ENCODE data around the gene STAG2.

Gene STAG2

GRCh38 chrX:123962794-123963373, 1.4 kb downstream of the STAG2 start:
- Mint-ChIP-seq H3K27ac (peak overlapping the region; percentile 99), H3K4me3 (peak overlapping the region; percentile 97), H3K36me3 (ENCODE audit: low read depth) (peaks cover 10% of the 10 kb centered on the region), H3K4me1 (ENCODE audit: low read depth) (peaks cover 40% of the 10 kb centered on the region), H3K27me3 (no peaks in the 10 kb centered on the region), H3K9me3 (no peaks in the 10 kb centered on the region)

DNA sequence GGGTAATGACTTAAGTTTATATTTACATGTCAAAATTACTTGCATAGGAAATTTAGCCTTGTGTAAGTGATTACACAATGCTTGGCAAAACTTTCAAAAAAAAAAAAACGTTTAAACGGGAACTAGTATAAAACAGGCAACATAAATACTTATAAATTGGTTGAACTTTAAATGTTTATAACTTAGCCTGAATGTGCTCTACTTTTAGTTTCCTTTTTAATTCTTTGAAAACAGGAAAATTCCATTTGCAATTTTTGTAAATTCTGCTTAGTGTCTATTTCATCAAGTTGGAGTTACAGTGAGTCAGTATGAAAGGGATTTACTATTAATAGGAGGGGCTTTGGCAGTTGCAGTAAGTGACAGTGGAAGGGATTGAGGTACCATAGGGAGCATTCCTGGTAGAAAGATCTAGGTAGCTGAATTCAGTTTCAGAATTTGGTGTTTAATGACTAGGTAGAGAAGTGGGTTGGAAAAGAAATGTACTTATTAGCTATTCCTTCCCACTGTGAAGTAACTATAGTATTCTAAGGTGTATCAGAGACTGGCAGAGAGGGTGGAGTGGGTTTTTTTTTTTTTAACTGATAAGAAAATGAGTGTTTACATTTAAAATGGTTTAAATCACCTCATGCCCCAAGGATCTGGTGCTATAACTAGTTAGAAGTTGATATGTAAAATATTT, 2.8 kb downstream of the STAG2 start:
- Mint-ChIP-seq H3K27me3 (no peaks in the 10 kb centered on the region), H3K4me1 (ENCODE audit: low read depth) (peaks cover 54% of the 10 kb centered on the region), H3K27ac (peak overlapping the region; percentile 99), H3K4me3 (peak overlapping the region; percentile 97), H3K9me3 (no peaks in the 10 kb centered on the region), H3K36me3 (ENCODE audit: low read depth) (peaks cover 15% of the 10 kb centered on the region)

- Mint-ChIP-seq H3K4me1 (ENCODE audit: low read depth) (peaks cover 66% of the 10 kb centered on the region), H3K4me3 (no peak overlapping the region), H3K27ac (peak overlapping the region; percentile 33), H3K27me3 (no peaks in the 10 kb centered on the region), H3K36me3 (ENCODE audit: low read depth) (peaks cover 24% of the 10 kb centered on the region), H3K9me3 (no peaks in the 10 kb centered on the region)
These were observed 4.2 kb downstream of the STAG2 start for GRCh38 chrX:123965712-123966111.

- no peaks in the 10 kb centered on the region for H3K27me3 Mint-ChIP-seq
- H3K4me1 Mint-ChIP-seq (ENCODE audit: low read depth), result peaks cover 80% of the 10 kb centered on the region
- H3K36me3 Mint-ChIP-seq (ENCODE audit: low read depth), result peaks cover 22% of the 10 kb centered on the region
- H3K4me3 Mint-ChIP-seq, result no peak overlapping the region
- H3K27ac Mint-ChIP-seq, result no peak overlapping the region
- H3K9me3 Mint-ChIP-seq, result no peaks in the 10 kb centered on the region
These were observed 6.0 kb downstream of the STAG2 start for GRCh38 chrX:123967497-123967896.

GRCh38 chrX:123968383-123969050, 7.0 kb downstream of the STAG2 start:
- Mint-ChIP-seq H3K4me1 (ENCODE audit: low read depth) (peaks cover 74% of the 10 kb centered on the region), H3K27ac (no peak overlapping the region)

DNA sequence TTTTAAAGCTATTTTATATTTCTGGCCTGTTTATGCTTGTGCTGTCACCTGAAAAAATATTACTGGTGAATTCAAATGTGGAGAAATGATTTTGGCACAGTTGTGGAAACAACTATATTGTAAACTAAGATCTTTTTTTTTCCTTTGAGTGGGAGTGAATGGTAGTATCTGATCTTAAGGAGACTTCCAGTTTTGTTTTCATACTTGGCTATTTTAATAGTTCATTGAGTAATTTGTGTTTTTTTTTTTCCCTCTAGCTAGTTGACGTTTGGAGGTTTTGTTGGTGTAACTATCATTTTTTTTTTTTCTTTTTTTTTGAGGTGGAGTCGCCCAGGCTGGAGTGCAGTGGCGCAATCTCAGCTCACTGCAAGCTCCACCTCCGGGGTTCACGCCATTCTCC, 10.5 kb downstream of the STAG2 start:
- H3K4me1 Mint-ChIP-seq (ENCODE audit: low read depth), result peaks cover 61% of the 10 kb centered on the region
- no peaks in the 10 kb centered on the region for H3K9me3 Mint-ChIP-seq
- peaks cover 16% of the 10 kb centered on the region for H3K36me3 Mint-ChIP-seq (ENCODE audit: low read depth)
- no peaks in the 10 kb centered on the region for H3K27me3 Mint-ChIP-seq
- H3K27ac Mint-ChIP-seq, result peak overlapping the region; percentile 70
- no peak overlapping the region for H3K4me3 Mint-ChIP-seq

More at GRCh38 chrX:123968383-123969050, 7.0 kb downstream of the STAG2 start:
- Mint-ChIP-seq H3K27me3 (no peaks in the 10 kb centered on the region), H3K9me3 (no peaks in the 10 kb centered on the region), H3K4me3 (no peak overlapping the region), H3K36me3 (ENCODE audit: low read depth) (peaks cover 16% of the 10 kb centered on the region)

DNA sequence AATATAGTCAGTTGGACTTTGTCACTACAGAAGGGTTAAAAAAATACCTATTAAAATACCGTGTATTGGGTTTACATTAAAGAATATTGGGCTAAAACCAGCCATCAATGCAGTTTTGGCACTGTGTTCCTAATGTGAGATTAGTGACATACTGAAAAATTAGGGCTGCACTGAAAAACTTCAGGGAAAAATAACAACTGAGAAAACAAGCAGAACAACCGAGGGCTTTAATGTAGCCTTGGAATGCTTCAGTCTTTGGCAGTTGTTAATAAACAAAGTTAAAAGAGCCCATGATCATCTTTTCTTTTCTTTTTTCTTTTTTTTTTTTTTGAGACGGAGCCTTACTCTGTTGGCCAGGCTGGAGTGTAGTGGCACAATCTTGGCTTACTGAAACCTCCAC, 12.4 kb downstream of the STAG2 start:
- H3K4me3 Mint-ChIP-seq, result no peak overlapping the region
- H3K36me3 Mint-ChIP-seq (ENCODE audit: low read depth), result peaks cover 11% of the 10 kb centered on the region
- no peak overlapping the region for H3K27ac Mint-ChIP-seq
- no peaks in the 10 kb centered on the region for H3K9me3 Mint-ChIP-seq
- H3K4me1 Mint-ChIP-seq (ENCODE audit: low read depth), result peaks cover 59% of the 10 kb centered on the region
- no peaks in the 10 kb centered on the region for H3K27me3 Mint-ChIP-seq

- H3K4me1 Mint-ChIP-seq (ENCODE audit: low read depth), result peaks cover 60% of the 10 kb centered on the region
These were observed 13.7 kb downstream of the STAG2 start for GRCh38 chrX:123975180-123975579.

DNA sequence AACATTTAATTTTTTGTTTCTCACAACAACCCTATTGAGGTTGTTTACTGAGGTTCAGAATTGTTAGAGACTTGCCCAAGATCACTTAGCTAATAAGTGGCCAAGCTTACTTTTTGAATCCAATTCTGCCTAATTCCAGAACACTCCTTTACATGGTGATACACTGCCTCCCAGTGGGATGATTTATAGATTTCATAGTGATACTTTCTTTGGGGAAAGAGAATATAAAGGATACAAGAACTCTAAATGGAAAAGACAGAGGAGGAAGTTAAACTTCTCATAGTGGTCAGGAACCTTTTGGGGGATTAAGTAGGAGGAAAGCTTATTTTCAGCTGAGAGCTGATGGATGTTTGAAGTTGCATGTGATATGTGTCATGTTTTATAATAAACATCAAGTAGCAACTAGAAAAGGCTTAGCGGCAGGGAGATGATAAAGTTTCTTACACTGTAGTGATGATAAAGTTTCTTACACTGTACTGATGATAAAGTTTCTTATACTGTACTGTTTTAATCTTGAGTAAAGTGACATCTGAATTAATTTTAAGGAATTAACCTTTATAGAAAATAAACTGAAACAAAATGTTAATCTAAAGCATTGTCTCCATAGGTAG, 15.3 kb downstream of the STAG2 start:
- Mint-ChIP-seq H3K27me3 (no peaks in the 10 kb centered on the region), H3K27ac (peak overlapping the region; percentile 70), H3K4me3 (peak overlapping the region; percentile 39), H3K36me3 (ENCODE audit: low read depth) (no peaks in the 10 kb centered on the region), H3K9me3 (no peaks in the 10 kb centered on the region), H3K4me1 (ENCODE audit: low read depth) (peaks cover 62% of the 10 kb centered on the region)

More at GRCh38 chrX:123975180-123975579, 13.7 kb downstream of the STAG2 start:
- H3K4me3 Mint-ChIP-seq, result no peak overlapping the region
- no peaks in the 10 kb centered on the region for H3K27me3 Mint-ChIP-seq
- no peaks in the 10 kb centered on the region for H3K9me3 Mint-ChIP-seq
- peaks cover 7% of the 10 kb centered on the region for H3K36me3 Mint-ChIP-seq (ENCODE audit: low read depth)
- H3K27ac Mint-ChIP-seq, result no peak overlapping the region

DNA sequence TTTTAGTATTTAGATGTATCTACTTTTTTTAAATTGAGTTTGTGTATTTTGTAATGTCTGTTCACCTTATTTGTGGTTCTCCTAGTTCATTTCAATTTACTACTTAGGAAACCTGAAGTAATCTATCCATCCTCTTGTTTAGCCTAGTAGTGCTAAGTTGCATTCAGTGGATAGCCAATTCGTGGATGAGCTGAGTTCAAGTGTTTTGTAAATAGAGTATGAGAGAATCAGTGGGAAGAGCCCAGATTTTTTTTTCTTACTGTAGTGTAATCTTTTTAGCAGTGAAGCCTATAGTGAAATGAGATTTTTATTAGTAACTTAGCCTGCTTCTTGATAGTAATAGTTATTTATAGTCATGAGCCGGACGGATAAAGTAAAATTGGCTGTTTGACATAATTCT, 21.7 kb downstream of the STAG2 start:
- H3K4me3 Mint-ChIP-seq, result no peak overlapping the region
- H3K36me3 Mint-ChIP-seq (ENCODE audit: low read depth), result no peaks in the 10 kb centered on the region
- no peak overlapping the region for H3K27ac Mint-ChIP-seq
- H3K4me1 Mint-ChIP-seq (ENCODE audit: low read depth), result peaks cover 66% of the 10 kb centered on the region
- no peaks in the 10 kb centered on the region for H3K9me3 Mint-ChIP-seq
- no peaks in the 10 kb centered on the region for H3K27me3 Mint-ChIP-seq

- Mint-ChIP-seq H3K4me3 (no peak overlapping the region), H3K27me3 (no peaks in the 10 kb centered on the region), H3K4me1 (ENCODE audit: low read depth) (peaks cover 64% of the 10 kb centered on the region), H3K9me3 (no peaks in the 10 kb centered on the region), H3K27ac (no peak overlapping the region), H3K36me3 (ENCODE audit: low read depth) (peaks cover 9% of the 10 kb centered on the region)
These were observed 24.9 kb downstream of the STAG2 start for GRCh38 chrX:123986377-123986776.

DNA sequence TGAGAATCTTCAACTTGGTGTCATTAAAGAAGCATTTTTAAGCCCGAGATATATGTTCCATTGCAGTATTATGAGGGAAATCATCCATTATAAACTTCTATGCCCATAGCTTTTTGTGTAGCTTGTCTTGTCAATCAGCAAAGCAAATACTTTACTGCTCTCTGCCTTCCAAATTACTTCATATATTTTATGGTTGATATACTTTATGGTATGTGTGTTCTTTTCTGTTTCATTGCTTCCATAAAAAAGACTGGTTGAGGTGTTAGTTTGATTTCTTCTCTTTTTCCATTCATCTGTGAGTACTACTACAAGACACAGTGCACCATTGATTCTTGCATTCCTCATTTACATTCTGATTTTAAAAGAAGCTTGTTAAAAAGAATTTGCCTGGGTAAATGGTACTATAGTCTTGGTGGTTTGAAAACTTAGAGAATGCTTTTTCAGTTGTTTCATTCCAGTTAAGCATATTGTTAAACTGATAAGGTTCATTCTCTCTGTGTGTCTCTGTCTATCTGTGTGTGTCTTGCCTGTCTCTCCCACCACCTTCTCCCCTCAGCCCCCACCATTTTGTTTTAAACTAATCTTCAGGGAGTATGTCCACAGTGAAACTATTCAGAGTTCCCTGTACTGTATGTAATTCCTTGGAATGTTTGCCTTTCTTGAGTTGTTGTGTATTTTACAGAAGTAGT, 27.1 kb downstream of the STAG2 start:
- H3K4me1 Mint-ChIP-seq (ENCODE audit: low read depth), result peaks cover 60% of the 10 kb centered on the region
- H3K36me3 Mint-ChIP-seq (ENCODE audit: low read depth), result peaks cover 9% of the 10 kb centered on the region
- no peak overlapping the region for H3K4me3 Mint-ChIP-seq
- H3K27ac Mint-ChIP-seq, result peak overlapping the region; percentile 76
- no peaks in the 10 kb centered on the region for H3K27me3 Mint-ChIP-seq
- no peaks in the 10 kb centered on the region for H3K9me3 Mint-ChIP-seq

GRCh38 chrX:123989235-123989634, 27.7 kb downstream of the STAG2 start:
- H3K4me3 Mint-ChIP-seq, result no peak overlapping the region
- H3K4me1 Mint-ChIP-seq (ENCODE audit: low read depth), result peaks cover 62% of the 10 kb centered on the region
- H3K36me3 Mint-ChIP-seq (ENCODE audit: low read depth), result peaks cover 9% of the 10 kb centered on the region
- H3K9me3 Mint-ChIP-seq, result no peaks in the 10 kb centered on the region
- no peak overlapping the region for H3K27ac Mint-ChIP-seq
- no peaks in the 10 kb centered on the region for H3K27me3 Mint-ChIP-seq

DNA sequence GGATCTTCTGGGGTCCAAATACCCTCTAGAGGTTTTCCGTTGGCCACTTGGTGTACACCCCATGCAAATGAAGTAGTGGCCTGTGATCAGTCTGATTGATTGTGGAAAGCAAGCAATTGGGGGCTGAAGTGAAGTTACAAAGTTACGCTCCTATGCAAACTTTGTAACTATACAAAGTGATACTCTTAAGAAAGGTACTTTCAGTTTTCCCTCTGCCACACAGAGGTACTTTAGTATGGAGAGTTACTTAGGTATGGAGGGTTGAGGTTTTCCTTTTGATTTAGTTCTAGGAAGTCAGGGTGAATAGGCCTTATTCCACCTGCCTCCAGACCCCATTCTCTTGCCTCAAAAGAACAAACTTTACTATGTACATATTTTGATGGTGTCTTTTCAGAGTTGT, 28.7 kb downstream of the STAG2 start:
- H3K9me3 Mint-ChIP-seq, result no peaks in the 10 kb centered on the region
- H3K36me3 Mint-ChIP-seq (ENCODE audit: low read depth), result peaks cover 9% of the 10 kb centered on the region
- peak overlapping the region; percentile 36 for H3K27ac Mint-ChIP-seq
- peaks cover 68% of the 10 kb centered on the region for H3K4me1 Mint-ChIP-seq (ENCODE audit: low read depth)
- no peaks in the 10 kb centered on the region for H3K27me3 Mint-ChIP-seq
- no peak overlapping the region for H3K4me3 Mint-ChIP-seq

GRCh38 chrX:123990602-123991001, 29.1 kb downstream of the STAG2 start:
- peaks cover 65% of the 10 kb centered on the region for H3K4me1 Mint-ChIP-seq (ENCODE audit: low read depth)
- H3K9me3 Mint-ChIP-seq, result no peaks in the 10 kb centered on the region
- H3K27ac Mint-ChIP-seq, result peak overlapping the region; percentile 36
- H3K27me3 Mint-ChIP-seq, result no peaks in the 10 kb centered on the region
- no peak overlapping the region for H3K4me3 Mint-ChIP-seq
- peaks cover 10% of the 10 kb centered on the region for H3K36me3 Mint-ChIP-seq (ENCODE audit: low read depth)
